GM10248 (cell line): ENCODE data around the gene ATG4A.

Experiments
- CTCF ChIA-PET: fragments of 300-600 bp; sonication (Branson Sonifier 250); formaldehyde crosslinking; extraction: SDS; loops from one replicate; lab custom pipeline; 2021; ENCODE audit warnings: antibody characterized with exemption; lab: Yijun Ruan, JAX
- POLR2A ChIA-PET: fragments of 350-650 bp; sonication (Branson Sonifier 250); formaldehyde crosslinking; extraction: SDS; loops from one replicate; lab custom pipeline; 2020; ENCODE audit warnings: antibody characterized with exemption; lab: Yijun Ruan, JAX
- DNase-seq: peaks from one replicate; pipeline ENCODE4 v3.0.0; 2012; ENCODE audit errors: extremely low spot score
- TF ChIP-seq, protein P1 (sequence below): IDR thresholded peaks from 2 replicates; pipeline ENCODE4 v1.5.1; 2012; ENCODE audit warnings: mild to moderate bottlenecking, low read depth; ENCODE audit errors: extremely low read depth, missing control alignments, control extremely low read depth

Gene ATG4A

GRCh38 chrX:108126661-108127060, 35.1 kb downstream of the ATG4A start:
- ChIA-PET POLR2A (no interaction called here), CTCF (interaction anchor here (1.9 kb wide), 1 partner anchor 13 kb away, joined by 4 read pairs; no protein-coding TSS in a partner anchor)
- DNase-seq, result no peak
- TF ChIP-seq, protein P1, sequence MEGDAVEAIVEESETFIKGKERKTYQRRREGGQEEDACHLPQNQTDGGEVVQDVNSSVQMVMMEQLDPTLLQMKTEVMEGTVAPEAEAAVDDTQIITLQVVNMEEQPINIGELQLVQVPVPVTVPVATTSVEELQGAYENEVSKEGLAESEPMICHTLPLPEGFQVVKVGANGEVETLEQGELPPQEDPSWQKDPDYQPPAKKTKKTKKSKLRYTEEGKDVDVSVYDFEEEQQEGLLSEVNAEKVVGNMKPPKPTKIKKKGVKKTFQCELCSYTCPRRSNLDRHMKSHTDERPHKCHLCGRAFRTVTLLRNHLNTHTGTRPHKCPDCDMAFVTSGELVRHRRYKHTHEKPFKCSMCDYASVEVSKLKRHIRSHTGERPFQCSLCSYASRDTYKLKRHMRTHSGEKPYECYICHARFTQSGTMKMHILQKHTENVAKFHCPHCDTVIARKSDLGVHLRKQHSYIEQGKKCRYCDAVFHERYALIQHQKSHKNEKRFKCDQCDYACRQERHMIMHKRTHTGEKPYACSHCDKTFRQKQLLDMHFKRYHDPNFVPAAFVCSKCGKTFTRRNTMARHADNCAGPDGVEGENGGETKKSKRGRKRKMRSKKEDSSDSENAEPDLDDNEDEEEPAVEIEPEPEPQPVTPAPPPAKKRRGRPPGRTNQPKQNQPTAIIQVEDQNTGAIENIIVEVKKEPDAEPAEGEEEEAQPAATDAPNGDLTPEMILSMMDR, result no peak

GRCh38 chrX:108127152-108127551, 35.6 kb downstream of the ATG4A start:
- POLR2A ChIA-PET, result no interaction called here
- TF ChIP-seq, protein P1, result no peak
- CTCF ChIA-PET, result interaction anchor here (1.9 kb wide), 1 partner anchor 12 kb away, joined by 4 read pairs; no protein-coding TSS in a partner anchor
- DNase-seq, result no peak

GRCh38 chrX:108130889-108131288, 39.3 kb downstream of the ATG4A start:
- ChIA-PET POLR2A (no interaction called here), CTCF (no interaction called here)
- DNase-seq, result no peak
- TF ChIP-seq, protein P1, result no peak

DNA sequence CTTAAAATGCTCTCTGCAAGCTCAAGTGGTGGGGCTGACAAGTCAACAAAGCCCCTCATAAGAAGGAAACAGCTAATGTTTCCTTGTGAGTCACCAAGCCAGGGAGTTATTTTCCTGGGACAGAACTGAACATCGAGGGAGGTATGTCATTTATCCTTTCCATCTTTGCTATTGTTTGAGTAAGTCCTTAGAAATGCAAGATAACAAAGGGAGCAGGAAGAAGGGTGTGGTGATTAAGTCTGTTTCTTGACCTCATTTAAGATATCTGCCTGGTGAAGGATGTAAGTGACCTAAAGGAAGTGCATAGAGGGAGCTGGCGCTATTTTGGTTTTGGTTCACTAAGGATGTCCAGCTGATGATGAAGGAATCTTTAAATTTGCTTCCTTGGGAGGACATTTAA, 39.9 kb downstream of the ATG4A start:
- ChIA-PET CTCF (no interaction called here), POLR2A (no interaction called here)
- no peak for DNase-seq
- TF ChIP-seq, protein P1, result no peak

GRCh38 chrX:108132034-108132433, 40.5 kb downstream of the ATG4A start:
- TF ChIP-seq, protein P1, result no peak
- no peak for DNase-seq
- POLR2A ChIA-PET, result no interaction called here
- CTCF ChIA-PET, result no interaction called here

DNA sequence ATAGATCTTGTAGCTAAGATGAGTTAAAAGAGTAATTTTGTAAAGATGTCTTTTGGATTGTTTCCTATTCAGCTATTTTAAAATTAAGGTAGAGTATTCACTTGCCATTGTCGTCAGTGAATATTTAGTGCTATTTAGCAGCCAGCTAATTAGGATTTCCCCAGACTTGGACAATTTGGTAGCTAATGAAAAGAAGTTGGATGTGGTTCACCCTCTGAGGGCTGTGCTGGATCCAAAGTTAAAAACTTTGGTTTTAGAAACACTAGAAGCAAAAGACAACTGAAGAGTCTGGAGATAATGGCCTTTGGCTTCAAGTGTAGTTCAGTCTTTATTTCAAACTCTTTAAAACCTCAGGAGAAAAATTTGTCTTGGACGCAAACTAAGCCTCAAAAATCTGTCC, 41.3 kb downstream of the ATG4A start:
- CTCF ChIA-PET, result interaction anchor here (1.0 kb wide), 1 partner anchor 8 kb away, joined by 3 read pairs; no protein-coding TSS in a partner anchor

More for the DNA sequence above, 41.3 kb downstream of the ATG4A start:
- POLR2A ChIA-PET, result no interaction called here
- DNase-seq, result no peak
- TF ChIP-seq, protein P1, result no peak
